Measurements from ENCODE around the gene CADPS.

GRCh38 chr3:62919784-62920465, 44.7 kb upstream of the CADPS start:
- TF ChIP-seq ZC3H10 (CRISPR knock-in tag; IDR thresholded peaks at IDR 0.05) = no peak
- no peak for TF ChIP-seq ZFP30 (CRISPR knock-in tag; IDR thresholded peaks at IDR 0.05)
- TF ChIP-seq RARB (CRISPR knock-in tag; IDR thresholded peaks at IDR 0.05) = no peak
- TF ChIP-seq PPARA (CRISPR knock-in tag; IDR thresholded peaks at IDR 0.05; ENCODE audit: borderline replicate concordance) = no peak
- TF ChIP-seq PATZ1 (CRISPR knock-in tag; IDR thresholded peaks at IDR 0.05; ENCODE audit: borderline replicate concordance) = no peak
- TF ChIP-seq ZFP3 (CRISPR knock-in tag; IDR thresholded peaks at IDR 0.05) = no peak
- TF ChIP-seq ESRRG (CRISPR knock-in tag; IDR thresholded peaks at IDR 0.05) = no peak
- no peak for TF ChIP-seq BACH2 (CRISPR knock-in tag; IDR thresholded peaks at IDR 0.05; ENCODE audit: borderline replicate concordance)
- TF ChIP-seq OSR1 (CRISPR knock-in tag; IDR thresholded peaks at IDR 0.05) = no peak
- TF ChIP-seq ZNF565 (CRISPR knock-in tag; conservative IDR thresholded peaks at IDR 0.05; ENCODE audit: low read depth) = no peak
